Activated gamma-delta T cell treated with Interleukin-2 at 50 U/mL for 16 hours (primary cell): ENCODE data around the gene SEC24A.
"Not testable (repeated sequence)": the region's sequence is repeated elsewhere in the genome, so short reads cannot be mapped to it uniquely, and the experiment has no call there.

ENCODE experiments used
- DNase-seq: peaks from one replicate; pipeline ENCODE4 v3.0.0-alpha.2; 2020

The SEC24A gene

DNA sequence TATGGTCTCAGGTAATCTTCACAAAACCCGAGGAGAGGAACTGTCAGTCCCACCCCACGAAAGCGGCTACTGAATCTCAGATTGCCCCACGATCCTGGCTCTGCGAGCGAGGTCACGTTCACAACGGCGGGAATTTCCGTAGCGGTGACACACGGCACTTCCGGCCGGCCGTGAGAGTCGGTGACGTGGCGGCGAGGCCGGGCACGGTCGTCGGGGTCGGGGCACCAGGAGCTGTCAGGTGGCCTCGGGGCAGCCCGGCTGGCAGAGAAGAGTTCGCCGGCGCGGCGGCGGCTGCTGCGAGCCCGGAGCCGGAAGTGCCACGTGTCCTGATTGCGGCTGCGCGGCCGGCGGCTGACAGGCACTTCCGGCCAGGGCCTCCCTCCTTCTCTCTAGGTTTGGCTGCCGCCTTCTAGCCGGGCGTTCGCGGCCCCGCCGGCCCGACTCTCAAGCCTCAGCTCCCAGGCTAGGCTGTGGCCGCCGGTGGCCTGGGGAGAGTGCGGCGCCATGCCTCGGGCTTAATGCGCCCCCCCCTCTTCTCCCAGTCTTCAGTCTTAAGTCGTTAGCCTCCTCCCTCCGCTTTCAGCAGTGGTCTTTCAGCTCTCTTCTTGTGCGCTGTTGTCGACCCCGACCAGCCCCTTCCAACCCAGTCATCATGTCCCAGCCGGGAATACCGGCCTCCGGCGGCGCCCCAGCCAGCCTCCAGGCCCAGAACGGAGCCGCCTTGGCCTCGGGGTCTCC is at the start of gene SEC24A:
TSS of gene SEC24A (plus strand) at position 361 of the 738 bp plus-strand sequence. CDS start at position 653, 292 bp downstream.
- peak; percentile 85 for DNase-seq

DNA sequence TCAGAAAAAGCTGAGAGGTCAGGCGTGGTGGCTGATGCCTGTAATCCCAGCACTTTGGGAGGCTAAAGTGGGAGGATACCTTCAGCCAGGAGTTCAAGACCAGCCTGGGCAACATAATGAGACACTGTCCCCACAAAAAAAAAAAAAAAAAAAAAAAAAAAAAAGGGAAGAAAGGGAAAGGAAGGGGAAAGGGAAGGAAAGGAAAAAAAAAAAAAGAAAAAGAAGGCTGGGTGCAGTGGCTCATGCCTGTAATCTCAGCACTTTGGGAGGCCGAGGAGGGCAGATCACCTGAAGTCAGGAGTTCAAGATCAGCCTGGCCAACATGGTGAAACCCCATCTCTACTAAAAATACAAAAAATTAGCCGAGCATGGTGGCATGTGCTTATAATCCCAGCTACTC is 48.8 kb upstream of the SEC24A start:
- DNase-seq = not testable (repeated sequence)

DNA sequence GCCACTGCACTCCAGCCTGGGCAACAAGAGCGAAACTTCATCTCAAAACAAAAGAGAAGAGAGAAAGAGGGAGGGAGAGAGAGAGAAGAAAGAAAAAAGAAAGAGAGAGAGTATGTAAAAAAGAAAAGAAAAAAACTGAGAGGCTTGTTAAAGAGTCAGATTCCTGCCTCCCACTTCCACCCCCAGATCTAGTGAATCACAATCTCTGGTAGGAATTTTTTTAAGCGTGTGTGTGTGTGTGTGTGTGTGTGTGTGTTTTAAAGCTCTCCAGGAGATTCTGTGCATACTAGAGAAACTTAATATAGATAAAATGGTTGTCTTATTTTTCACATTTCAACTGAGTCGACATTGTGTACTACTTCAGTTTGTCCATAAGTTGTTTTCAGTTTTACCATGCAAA is 48.0 kb upstream of the SEC24A start:
- DNase-seq = no peak

DNA sequence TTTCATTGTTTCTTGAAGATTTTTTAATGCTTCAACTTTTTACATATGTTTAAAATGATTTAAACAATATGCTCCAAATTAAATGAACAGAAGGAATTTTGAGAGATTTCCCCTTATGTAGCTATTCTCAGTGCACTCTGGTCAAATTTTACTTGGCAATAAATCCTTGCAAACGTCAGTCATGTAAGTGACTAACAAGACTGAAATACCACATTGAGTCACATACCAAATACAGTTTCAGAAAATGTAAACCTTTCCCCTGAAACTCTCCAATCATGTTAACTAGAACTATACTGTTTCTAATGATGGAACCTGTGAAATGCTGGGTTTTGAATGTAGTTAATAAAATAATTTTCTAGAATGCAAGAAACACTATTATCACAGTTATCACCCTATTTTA is 45.5 kb upstream of the SEC24A start:
- DNase-seq = no peak

DNA sequence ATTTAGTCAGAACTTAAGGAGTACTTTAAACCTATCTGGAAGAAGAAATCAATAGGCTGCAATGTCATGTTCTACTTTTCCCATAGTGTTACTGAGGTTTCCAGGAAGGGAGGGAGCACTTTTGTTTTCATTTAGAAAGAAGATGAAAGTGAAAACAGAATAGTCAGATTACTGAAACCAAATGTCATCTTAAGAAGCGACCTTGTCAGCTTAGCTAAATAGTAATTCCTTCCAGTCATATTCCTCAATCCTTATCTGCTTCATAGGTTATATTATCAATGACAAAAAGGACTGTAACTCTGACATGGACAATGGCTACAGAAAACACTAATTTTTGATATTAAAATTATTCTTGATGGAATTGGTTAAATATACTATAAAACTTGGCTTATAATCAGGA is 43.7 kb upstream of the SEC24A start:
- no peak for DNase-seq

DNA sequence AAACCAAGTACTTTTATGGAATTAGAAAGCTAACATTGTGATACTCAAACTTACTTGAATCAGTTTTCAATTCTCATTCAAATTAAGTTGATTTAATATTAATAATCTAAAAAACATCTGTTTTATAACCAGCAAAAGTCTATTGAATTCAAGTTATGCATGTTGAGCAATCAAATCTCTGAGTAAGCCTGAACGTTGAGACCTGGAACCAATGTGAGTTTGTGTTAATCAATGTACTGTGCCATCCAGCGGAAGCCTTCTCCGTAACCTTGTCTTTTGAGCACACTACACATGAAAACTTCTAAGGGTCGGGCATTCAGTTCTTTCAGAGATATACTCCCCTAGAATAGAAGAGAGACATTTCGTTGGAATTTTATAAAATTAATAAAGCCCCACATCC is 41.9 kb upstream of the SEC24A start:
- DNase-seq = no peak

DNA sequence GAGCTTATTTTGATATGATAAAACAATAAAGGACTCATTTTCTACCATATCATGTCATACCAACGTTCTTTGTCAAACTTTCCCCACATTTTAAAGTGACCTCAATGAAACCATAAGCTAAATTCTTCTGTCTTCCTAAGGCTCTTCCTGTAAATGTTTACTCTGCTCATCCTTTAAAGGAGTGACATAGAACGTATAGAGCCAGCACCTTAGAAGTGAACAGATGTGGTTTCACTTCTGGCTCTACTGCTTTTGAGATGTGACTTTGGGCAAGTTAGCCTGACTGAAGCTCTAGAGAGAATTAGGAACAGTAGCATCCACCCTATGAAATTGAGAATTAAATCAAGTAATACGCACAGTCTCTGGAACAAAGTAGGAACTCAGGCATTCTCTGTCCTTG is 40.0 kb upstream of the SEC24A start:
- no peak for DNase-seq

DNA sequence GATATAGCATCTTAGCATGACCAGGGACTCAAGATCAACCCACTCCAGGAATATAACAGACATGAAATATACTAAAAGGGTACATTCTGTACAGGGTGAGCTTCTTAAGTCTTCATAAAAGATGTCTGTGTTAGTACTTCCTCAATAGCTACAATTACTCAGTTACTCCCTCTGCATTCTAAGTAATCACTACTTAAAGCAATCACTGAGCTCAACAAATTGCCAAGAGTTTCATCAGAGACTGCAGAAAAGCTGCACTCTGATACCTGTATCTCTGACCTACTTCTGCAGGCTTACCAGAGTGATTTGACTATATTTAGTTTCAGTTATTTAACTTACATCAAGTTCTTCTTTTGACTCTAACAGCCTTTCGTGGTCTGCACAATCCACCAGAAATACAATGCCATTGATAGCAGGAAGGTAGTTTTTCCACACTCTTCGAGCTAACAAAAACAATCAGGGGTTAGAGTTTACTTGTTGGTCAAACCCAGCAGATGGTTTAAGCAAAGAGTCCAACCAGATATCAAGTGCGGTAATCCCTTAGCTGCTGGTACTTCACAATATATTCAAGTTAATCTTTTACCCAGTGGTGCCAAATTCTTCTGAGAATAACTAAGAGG is 39.2 kb upstream of the SEC24A start:
- DNase-seq = no peak

DNA sequence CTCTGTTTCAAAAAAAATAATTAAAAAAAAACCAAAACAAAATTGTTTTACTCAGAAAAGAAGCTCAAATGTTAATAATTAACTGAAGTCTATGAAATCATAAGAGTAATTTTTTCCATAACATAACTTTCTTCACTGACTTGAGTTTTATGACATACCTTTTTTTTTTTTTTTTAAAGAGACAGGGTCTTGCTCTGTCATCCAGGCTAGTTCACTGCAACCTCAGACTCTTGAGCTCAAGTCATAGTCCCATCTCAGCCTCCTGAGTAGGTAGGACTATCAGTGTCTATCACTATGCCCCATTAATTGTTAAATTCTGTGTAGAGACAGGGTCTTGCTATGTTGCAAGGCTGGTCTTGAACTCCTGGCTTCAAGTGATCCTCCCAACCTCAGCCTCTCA is 37.9 kb upstream of the SEC24A start:
- no peak for DNase-seq

DNA sequence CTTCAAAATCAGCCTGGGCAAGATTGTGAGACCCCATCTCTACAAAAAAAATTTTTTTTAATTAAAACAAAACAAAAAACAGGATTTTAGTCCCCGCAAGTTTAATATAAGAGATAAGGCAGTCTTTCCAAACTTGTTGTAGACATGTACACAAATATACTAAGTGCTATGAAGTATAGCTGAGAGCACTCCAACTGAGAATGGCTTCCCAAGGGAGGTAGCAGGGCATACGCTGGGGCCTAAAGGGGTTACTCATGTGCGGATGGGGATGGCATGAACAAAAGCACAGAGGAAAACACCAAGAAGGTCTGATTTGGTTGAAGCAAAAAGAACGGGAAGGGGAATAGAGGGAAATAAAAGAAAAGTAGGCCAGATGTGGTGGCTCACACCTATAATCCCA is 37.1 kb upstream of the SEC24A start:
- DNase-seq = no peak

DNA sequence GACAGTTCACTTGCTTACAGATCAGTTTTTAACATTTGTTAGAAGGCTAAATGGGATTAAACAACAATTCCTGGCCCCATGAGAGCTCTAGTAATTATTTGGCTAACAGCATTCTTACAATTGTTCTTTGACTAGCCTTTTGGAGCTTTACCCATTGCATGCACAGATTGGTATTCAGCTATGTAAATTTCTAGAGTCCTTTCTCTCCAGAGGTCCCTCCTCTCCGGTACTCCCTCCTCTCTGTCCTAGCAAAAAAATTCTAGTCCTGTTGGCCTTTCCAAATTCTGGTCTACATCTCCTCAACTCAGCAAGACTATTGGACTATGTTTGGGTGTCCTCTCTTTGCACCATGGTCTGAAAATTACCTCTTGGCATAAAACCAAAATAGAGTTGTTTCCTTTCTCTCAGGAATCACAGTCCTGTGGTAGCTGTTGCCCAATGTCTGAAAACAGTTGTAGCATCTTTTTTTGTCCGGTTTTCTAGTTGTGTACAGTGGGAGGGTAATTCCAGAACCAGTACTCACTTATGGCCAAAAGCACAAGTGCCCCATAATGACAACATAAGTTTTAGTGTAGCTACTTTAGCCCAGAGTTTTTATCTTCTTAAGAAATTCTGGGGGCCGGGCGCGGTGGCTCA is 34.0 kb upstream of the SEC24A start:
- no peak for DNase-seq

DNA sequence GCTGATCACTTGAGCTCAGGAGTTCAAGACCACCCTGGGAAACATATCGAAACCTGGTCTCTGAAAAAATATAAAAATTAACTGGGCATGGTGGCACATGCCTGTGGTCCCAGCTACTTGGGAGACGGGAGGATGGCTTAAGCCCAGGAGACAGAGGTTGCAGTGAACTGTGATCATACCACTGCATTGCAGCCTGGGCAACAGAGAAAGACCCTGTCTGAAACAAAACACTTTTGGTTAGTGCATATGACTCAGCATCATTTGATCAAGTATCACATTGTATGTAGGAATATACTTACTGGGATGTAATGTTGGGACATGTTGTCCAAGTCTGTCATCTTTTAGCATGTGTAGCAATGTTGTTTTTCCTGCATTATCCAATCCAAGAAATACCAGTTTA is 28.0 kb upstream of the SEC24A start:
- DNase-seq = no peak

DNA sequence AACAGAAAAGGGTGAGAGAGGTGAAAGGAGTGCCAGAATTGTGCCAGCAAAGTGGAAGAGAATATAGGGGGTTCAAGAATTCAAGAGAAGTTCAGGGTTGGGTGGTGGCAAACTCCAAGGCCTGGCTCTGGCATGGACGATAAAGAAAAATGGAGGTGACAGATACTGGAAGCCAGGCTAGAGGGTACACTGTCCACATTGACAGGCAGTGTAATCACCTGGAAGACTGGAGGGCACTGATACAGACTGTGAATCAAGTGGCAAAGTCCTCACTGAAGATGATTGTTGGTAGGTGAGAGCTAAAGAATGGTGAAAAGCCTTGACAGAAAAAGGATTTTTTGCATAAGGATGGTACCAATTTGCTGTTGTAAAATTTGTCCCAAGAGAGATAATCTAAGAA is 23.0 kb upstream of the SEC24A start:
- no peak for DNase-seq

DNA sequence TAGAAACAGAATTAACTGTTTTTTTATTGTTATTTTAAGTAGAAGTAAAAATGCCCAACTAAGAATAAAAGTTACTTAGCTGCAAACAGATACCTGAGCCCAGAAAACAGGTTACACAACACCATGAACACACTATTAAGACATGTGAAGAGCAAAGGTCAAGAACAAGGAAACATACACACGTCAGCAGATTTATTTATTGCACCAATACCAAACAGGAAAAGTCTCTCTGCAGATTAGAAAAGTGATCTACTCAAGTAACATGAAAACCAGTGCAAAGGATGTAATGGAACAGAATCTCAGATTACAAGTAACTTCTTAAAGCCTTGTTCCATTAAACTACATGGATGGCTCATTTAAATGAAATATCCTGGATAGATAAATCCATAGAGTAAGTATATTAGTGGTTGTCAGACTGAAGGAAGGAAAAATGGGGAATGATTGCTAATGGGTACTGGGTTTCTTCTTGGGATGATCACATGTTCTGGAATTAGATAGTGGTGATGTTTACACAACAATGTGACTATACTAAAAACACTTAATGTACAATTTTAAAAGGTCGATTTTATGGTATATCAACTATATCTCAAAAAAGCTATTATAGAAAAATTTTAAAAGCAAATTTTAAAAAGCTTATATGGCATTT is 22.1 kb upstream of the SEC24A start:
- no peak for DNase-seq

DNA sequence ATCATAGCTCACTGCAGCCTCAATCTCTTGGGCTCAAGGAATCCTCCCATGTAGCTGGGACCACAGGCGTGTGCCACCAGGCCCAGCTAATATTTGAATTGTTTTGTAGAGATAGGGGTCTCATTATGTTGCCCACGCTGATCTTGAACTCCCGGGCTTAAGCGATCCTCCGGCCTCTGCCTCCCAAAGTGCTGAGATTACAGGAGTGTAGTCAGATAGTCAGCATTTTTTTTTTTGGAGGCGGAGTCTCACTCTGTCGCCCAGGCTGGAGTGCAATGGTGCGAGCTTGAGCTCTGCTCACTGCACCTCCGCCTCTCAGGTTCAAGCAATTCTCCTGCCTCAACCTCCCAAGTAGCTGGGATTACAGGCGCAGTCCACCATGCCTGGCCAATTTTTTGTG is 14.4 kb upstream of the SEC24A start:
- no peak for DNase-seq

DNA sequence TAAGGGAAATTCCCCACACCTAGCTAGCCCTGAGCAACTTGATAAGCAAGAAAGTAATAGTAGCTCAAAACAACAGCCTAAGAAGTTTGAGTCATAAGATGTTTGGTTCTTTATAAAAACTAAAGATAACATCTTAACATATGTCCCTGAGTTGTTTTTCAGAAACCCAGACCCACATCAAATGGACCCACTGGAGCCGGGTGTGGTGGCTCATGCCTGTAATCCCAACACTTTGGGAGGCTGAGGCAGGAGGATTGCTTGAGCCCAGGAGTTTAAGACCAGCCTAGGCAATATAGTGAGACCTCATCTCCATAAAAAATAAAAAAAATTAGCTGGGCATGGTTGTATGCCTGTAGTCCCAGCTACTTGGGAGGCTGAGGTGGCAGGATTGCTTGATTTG is 13.2 kb upstream of the SEC24A start:
- DNase-seq = not testable (repeated sequence)

DNA sequence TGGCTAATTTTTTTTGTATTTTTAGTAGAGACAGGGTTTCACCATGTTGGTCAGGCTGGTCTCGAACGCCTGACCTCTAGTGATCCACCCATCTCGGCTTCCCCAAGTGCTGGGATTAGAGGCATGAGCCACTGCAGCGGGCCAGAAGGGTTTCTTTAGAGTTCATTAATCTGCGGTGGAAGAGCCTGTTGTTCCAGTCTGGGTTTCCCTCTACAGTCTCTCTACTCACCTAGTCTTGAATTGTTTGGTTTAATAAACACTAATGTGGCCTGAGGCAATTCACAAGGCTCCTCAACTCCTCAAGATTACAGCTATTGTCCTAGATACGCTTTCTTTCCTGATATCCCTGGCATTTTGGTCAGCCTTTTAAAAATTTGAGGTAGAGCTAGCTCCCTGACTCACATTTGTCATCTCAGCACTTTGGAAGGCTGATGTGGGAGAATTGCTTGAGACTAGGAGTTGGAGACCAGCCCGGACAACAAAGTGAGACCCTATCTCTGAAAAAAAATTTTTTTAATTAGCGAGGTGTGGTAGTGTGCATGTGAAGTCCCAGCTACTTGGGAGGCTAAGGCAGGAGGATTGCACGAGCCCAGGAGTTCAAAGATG is 11.4 kb upstream of the SEC24A start:
- DNase-seq = no peak

DNA sequence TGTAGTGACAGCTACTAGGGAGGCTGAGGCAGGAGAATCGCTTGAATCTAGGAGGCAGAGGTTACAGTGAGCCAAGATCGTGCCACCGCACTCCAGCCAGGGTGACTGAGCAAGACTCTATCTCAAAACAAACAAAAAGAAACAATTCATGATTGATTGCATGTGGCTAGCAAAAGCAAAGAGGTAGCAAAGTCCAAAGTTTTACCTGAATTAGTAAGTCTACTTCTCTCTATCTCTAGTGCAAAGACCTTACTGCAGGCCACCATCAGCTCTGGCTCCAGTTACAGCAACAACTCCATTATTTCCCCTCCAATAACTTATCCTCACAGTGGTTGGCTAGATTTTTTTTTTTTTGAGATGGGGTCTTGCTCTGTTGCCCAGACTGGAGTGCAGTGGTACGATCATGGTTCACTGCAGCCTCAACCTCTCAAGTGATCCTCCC is 9.8 kb upstream of the SEC24A start:
- no peak for DNase-seq

DNA sequence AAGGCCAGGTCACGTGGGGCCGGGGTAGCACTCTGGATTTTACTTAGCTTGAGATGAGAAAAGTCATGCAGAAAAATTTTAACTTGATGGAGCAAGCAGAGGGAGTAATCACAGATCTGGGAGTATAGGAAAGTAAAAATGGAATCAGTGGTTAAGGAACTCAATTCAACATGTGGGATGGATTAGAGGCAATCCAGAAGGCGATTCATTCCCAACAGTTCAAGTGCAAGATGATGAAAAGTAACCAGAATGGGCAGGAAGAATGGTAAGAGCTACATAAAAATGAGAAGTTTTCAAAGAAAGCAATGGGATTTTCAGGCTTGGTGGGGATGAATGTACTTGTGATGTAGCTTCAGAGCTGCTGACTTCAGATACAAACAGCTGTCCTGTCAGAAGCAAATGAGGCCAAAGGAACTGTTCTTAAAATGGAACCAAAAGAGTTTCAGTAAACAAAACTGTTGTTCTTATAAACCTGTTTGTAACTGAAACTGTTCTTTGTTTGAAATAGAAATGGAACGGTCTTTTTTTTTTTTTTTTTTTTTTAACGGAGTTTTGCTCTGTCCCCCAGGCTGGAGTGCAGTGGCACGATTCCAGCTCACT is 5.6 kb upstream of the SEC24A start:
- no peak for DNase-seq

DNA sequence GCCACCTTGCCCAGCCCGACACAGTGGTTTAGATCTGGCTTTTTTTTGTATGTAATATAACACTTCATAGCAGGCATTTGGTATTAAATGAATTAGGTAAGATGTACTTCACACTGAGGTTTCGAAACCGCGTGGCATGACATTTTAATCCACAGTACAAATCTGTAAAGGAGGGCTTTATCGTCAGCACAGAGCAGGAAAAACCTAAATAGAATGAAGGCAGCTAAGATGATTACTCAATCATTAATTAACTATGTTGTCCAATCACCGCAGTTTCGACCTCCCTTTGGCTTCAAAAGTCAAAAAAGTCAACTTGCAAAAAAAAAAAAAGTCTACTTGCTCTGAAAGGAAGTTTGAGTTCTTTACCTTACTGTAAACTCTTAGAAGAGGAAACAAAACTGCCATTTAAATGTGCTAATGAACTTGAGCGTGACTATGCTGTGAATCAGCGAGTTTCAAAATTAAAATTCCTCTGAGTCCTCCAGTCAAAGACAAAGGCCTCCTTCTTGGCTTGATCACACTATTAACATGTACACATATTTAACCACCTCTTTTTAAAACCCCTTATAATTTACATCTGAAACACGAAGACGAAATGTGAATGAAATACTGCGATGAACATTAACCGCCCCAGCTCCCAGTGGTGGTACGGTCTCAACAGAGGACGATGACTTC is 698 bp upstream of the SEC24A start:
- peak; percentile 9 for DNase-seq

DNA sequence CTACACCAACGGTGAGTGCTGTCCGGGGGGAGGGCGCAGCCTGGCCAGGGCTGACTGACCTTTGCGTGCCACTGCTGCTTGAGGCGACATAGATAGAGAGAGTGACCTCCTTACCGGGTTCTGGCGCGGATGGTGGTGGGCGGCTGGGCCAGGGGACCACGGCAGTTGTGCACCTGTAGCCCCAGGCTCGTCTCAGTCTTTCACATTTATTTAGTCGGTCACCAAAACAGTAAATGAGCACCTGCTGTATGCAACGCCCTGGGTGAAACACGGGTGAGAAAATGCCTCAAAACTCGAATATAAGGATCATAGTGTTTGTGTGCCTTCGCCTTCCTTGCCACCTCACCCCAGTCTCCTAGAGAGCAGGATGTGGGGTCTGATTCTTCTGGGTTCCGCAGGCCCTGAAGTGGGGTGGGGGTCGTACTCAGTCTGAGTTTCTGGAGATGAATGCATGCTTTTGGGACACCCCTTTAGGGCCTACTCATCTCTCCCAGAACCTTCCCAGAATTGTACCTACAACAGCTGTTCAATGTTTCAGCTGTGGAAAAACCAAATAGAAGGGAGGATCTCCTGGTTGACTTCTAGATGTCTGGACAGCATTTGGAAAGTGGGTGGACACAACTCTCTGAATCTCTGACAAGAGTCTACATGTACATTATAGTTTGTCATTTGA is 714 bp downstream of the SEC24A start:
- DNase-seq = peak; percentile 8

DNA sequence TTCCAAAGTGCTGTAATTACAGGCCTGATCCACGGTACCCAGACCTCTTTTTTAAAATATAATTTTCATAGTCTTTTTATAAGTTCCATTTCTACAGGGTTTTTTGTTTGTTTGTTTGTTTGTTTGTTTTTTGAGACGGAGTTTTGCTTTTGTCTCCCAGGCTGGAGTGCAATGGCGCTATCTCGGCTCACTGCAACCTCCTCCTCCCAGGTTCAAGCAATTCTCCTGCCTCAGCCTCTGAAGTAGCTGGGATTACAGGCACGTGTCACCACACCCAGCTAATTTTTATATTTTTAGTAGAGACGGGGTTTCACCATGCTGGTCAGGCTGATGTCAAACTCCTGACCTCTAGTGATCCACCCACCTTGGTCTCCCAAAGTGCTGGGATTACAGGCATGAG is 2.1 kb downstream of the SEC24A start:
- not testable (repeated sequence) for DNase-seq
